Choroid plexus epithelial cell (primary cell): ENCODE measurements around the gene EHBP1.
A peak's percentile ranks its signal among the peaks of the same experiment; 100 is the strongest.

ENCODE experiments used
- DNase-seq: peaks from one replicate; pipeline ENCODE4 v3.0.0-alpha.2; 2010; ENCODE audit warnings: low read depth
- H3K4me3 ChIP-seq: 2 replicates; pipeline ENCODE4 v1.5.1; 2011; ENCODE audit warnings: low read depth, mild to moderate bottlenecking, control low read depth, low read length, moderate library complexity
- CTCF ChIP-seq: conservative IDR thresholded peaks from 2 replicates; pipeline ENCODE4 v1.5.1; 2011; ENCODE audit warnings: low read depth, mild to moderate bottlenecking, control low read depth, inconsistent platforms, low read length, moderate library complexity

Gene EHBP1

GRCh38 chr2:63049211-63049969, 343.9 kb downstream of the EHBP1 start:
- no peak for TF ChIP-seq CTCF
- no peak for DNase-seq
- no peak overlapping the region for H3K4me3 ChIP-seq

GRCh38 chr2:63049970-63050333, 344.4 kb downstream of the EHBP1 start:
- DNase-seq: no peak
- TF ChIP-seq CTCF: no peak
- peak overlapping the region; percentile 51 for H3K4me3 ChIP-seq

GRCh38 chr2:63050334-63051041, 345.0 kb downstream of the EHBP1 start, which contains the start of gene OTX1:
OTX1 (plus strand) TSS chr2:63050830; CDS start chr2:63052991, 2,161 bp downstream.
- peak; percentile 33 for DNase-seq
- TF ChIP-seq CTCF: no peak
- peak within 1 kb of the TSS; percentile 51 for H3K4me3 ChIP-seq

- no peak for TF ChIP-seq CTCF
- H3K4me3 ChIP-seq: peak overlapping the region; percentile 51
- no peak for DNase-seq
Measured at GRCh38 chr2:63051042-63051794, 345.7 kb downstream of the EHBP1 start.

- no peak for DNase-seq
- no peak for TF ChIP-seq CTCF
- peak overlapping the region; percentile 51 for H3K4me3 ChIP-seq
Measured at GRCh38 chr2:63051795-63052333, 346.4 kb downstream of the EHBP1 start.

- H3K4me3 ChIP-seq: no peak overlapping the region
- no peak for DNase-seq
- no peak for TF ChIP-seq CTCF
Measured at GRCh38 chr2:63052411-63053080, 347.0 kb downstream of the EHBP1 start.
